HUDEP-2 (cell line): ENCODE data around the gene MESP1.

ENCODE experiments used
- DNase-seq, 76 experiments: peaks; one replicate each; lab custom pipeline; 2025; ENCODE audit not compliant: unreplicated experiment in 76 of 76; lab: John Stamatoyannopoulos, UW

The MESP1 gene

GRCh38 chr15:89760303-89761008 is 9.4 kb upstream of the MESP1 start:
- DNase-seq: peak in 69 of 76 experiments; percentile 5 to 85 (median 64)

GRCh38 chr15:89759835-89760234 is 8.8 kb upstream of the MESP1 start:
- no peak for DNase-seq

GRCh38 chr15:89758981-89759380 is 7.9 kb upstream of the MESP1 start:
- DNase-seq: no peak

DNA sequence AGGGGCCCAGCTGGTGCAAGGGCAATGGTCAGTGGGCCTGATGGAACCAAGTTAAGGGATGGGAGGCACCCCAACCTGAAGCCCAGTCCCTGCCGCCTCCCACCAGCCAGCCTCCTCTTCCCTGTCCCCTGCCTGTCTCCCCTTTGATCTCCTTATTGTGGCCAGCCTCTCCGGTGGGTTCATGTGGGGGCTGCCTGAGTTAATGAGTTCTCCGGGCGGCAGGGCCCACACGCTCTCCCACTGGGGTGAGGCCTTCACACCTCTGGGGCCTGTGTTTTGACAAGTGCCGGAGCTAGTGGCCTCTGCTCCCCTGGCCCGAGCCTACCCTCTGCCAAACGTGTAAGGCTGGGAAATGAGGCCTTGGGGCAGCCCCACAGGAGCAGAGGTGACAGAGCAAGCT is 7.2 kb upstream of the MESP1 start:
- no peak for DNase-seq

DNA sequence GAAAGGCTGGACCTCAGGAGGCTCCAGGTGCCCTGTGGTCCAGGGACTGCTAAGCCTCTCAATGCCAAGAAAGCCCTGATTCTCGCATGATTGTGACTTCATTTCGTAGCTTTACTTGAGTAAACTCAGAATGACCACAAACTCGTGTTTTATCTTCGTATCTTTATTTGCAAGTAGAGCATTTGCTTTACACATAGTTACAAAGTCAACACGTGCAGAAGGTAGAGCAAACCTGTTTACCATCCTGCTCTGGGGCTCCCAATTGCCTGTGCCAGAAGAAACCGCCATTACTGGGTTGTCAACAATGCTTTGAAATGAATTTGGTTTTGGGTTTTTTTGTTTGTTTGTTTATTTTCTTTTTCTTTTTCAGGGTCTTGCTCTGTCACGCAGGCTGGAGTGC is 5.8 kb upstream of the MESP1 start:
- DNase-seq: no peak

DNA sequence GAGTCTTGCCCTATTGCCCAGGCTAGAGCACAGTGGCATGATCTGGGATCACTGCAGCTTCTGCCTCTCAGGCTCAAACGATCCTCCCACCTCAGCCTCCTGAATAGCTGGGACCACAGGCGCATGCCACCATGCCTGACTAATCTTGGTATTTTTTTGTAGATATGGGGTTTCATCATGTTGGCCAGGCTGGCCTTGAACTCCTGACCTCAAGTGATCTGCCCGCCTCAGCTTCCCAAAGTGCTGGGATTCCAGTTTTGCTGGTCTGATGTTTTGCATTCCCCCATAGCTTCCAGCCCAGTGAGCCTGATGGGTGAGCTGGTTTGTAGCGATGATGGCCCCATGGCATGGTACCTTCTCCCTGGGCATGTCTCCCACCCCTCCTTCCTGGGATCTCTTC is 4.7 kb upstream of the MESP1 start:
- DNase-seq: no peak

- no peak for DNase-seq
Observed at GRCh38 chr15:89754361-89755154, 3.5 kb upstream of the MESP1 start.

- DNase-seq: no peak
Observed at GRCh38 chr15:89753855-89754254, 2.8 kb upstream of the MESP1 start.

GRCh38 chr15:89751748-89752147 is 699 bp upstream of the MESP1 start:
- DNase-seq: no peak

DNA sequence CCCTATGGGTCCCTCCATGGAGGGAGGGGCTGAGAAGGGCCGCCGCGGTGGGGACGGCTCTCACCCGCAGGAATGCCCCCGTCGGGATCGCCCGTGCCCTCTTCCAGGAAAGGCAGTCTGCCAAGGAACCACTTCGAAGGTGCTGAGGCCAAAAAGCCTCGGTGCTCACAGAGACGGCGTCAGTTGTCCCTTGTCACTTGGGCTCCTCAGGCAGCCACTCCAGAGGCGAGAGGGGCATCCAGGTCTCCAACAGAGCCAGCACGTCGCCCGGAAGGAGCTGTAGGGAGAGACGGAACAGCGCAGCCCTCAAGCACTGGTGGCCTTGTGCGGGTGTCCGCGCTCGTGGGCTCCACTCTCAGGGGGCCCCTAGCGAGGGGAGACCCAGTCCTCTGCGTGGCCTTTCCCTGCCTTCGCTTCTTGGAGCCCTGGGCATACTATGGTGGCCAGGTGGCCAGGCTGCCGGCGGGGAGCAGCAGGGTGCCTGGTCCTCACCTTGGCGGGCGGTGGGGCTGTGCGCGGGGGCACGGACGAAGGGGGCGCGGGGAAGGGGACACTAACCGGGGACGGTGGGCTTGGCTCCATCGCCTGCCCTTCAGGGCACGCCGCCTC is 994 bp downstream of the MESP1 start:
- DNase-seq: peak in 2 of 76 experiments; percentile 9 to 56

DNA sequence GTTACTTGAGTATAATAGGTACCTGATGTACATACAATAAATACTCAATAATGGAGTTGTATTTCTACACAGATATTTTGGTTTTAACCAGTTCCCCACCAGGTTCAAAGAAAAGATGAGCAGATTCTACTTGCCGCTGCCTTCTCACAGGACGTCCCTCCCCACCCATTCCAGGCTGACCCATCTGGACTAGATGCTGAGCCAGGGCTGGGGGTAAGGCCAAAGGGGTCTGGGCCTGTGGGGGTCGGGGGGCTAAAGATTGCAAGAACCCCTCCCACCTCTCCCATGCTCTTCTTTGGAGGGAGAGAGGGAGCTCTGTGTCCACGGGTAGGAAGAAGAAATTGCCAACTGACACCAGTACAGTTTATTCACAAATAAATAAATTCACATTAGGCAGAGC is 1.5 kb downstream of the MESP1 start:
- DNase-seq: no peak

- DNase-seq: no peak
Observed at GRCh38 chr15:89749054-89749453, 2.0 kb downstream of the MESP1 start.

DNA sequence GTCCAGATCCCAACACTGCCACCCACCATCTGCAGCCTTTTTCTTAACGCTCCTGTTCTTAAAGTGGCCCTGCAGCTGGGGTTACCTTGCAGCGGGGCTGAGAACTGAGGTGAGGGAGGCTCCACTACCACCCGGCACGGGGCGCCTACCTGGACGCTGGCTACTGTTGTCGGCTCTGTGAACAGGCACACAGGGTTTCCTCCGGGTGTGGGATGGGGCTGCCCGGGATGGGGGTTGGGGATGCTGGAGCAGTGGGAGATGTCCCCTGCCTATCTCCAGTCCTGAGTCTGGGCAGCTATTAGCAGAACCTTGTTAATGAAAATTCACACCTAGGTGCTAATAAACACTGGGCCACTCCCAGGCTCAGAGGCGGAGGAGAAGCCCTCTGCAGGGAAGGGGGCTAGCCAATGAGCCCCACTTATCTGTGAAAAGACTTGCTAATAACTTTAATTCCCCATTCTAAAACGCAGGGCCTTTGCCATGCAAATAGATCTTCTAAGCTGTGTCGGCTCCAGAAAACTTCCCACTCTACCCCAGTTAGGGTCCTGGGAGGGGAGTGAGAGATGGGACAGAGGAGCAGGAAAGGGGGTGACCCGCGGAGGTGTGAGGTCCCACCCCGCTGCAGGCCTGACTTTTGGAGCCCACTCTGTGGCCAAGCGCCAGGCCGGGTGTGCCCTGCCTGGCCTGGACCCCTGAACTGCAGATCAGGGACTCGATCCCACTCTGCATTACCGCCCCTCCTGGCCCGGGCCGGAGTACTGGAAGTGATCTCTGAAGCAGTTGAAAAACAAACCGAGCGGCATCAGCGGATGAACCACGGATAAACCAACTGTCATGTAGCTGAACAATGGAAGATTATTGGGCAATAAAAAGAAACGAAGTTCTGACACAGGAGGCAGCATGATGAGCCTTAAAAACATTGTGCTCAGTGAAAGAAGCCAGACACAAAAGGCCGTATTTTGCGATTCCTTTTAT is 3.1 kb downstream of the MESP1 start:
- no peak for DNase-seq

DNA sequence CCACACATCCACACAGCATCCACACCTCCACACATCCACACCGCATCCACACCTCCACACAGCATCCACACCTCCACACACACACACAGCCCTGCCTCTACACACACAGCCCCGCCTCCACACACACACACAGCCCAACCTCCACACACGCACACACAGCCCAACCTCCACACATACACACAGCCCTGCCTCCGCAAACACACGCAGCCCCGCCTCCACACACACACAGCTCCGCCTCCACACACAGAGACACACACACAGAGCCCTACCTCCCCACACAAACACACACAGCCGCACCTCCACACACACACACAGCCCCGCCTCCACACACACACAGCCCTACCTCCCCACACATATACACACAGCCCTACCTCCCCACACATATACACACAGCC is 4.7 kb downstream of the MESP1 start:
- no peak for DNase-seq

DNA sequence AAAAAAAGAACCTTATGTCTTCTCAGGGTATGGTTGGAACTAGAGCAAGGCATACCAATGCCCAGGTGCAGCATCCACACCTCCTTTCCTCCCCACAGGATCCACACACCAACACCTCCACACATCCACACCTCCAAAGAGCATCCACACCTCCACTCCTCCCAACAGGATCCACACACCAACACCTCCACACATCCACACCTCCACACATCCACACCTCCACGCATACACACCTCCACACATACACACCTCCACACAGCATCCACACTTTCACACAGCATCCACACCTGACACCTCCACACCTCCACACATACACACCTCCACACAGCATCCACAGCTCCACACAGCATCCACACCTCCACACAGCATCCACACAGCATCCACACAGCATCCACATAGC is 5.3 kb downstream of the MESP1 start:
- no peak for DNase-seq

DNA sequence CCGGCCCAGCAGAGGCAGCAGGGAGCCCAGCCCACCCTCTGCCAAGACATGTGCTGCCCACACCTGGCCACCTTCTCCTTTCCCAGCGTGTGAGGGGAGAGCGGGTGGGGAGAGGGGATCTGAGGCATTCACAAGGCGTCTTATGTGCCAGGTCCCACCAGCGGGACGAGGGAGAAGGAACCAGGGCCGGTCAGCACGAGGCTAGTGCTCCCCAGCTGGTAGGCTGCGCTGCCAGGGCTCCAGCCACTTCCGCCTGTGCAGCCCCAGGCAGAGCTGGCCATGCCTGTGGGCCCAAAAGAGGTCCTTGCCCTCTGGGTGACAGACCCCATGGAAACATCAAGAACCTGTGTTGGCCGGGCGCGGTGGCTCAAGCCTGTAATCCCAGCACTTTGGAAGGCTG is 5.9 kb downstream of the MESP1 start:
- DNase-seq: no peak

DNA sequence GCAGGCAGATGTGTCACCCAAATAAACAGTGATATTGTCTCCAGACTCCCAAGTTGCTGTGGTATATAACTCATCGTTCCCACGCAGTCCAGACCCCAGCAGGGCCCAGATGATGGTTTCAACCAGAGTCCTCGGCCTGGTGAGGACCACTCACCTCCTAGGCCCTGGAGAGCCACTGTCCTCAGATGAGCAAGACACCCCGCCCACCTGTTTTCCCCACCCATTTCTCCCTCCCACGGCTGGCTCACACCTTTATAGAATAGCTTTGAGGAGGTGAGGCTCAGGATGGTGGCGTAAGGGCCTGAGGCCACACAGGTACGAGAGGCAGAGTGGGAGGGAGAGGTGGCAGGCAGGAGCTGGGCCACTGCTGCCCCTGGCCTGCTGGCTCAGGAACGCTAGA is 7.5 kb downstream of the MESP1 start:
- no peak for DNase-seq

DNA sequence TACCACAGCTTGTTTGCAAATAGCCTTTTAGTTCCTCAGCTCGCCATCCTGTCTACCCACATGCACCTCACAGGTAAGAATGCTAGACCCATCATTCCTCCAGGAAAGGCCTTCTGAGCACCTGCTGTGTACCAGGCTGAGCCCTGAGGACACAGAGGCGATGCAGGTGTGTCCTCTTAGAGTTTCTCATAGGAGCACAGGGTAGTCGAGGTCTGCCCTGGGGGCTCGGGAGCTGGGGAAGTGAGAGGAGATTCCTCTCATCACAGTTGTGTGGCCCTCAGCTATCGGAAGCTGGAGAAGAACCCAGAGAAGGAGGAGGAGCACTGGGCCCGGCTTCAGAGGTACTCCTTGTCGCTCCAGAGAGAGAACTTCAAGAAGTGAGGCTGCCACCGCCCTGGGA is 8.0 kb downstream of the MESP1 start:
- no peak for DNase-seq

DNA sequence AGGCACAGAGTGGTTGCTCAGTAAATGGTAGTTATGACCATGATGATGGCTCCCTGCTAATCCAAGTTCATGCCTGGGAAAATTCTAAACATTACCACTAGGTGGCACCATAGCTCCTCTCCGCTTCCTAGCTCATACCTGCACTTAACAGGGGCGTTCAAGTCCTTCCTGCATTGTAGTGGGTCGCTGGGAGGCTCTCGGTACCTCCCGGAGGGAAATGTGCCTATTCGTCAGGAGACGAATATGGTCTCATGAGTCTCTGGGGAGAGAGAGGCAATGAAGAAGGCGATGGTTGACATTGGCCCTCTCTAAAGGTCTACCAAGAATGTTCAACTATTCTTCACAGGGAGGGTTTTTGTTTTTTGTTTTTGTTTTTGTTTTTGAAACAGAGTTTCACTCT is 10.9 kb downstream of the MESP1 start:
- DNase-seq: peak in 56 of 76 experiments; percentile 2 to 75 (median 34)

GRCh38 chr15:89735773-89736172 is 15.3 kb downstream of the MESP1 start:
- DNase-seq: no peak
